ENCODE measurements around the gene CATSPERD. TPM values are rescaled to one million over a fixed set of nuclear protein-coding genes. Genes with fewer than 3 reads are reported as not detected.

Gene CATSPERD
- total RNA-seq, 4 donors from 2014 or later: not detected

DNA sequence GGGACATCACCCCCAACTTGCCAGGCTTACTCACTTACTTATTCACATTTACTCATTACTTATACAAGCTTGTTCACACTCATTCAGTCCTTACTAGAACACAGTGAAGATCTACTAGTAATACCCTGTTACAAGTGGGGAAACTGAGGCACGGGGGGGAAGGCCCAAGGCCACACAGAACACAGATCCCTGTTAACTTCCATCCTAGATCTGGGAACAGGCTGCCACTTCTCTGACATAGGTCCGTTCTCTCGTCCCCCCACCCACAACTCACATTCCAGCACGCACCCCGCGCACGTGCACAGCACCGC lies 83.0 kb downstream of the CATSPERD start:
- DNase-seq (ENCODE audit: low spot score in 2 of 2): no peak
- H3K4me1 ChIP-seq: peaks cover 0 to 41% (median 7%) of the 10 kb centered on the region in 4 donors
- no peaks in the 10 kb centered on the region for H3K9me3 ChIP-seq
- TF ChIP-seq EP300 (IDR thresholded peaks at IDR 0.05): no peak
- no peak for TF ChIP-seq POLR2A (IDR thresholded peaks at IDR 0.05)
- TF ChIP-seq, protein P1, sequence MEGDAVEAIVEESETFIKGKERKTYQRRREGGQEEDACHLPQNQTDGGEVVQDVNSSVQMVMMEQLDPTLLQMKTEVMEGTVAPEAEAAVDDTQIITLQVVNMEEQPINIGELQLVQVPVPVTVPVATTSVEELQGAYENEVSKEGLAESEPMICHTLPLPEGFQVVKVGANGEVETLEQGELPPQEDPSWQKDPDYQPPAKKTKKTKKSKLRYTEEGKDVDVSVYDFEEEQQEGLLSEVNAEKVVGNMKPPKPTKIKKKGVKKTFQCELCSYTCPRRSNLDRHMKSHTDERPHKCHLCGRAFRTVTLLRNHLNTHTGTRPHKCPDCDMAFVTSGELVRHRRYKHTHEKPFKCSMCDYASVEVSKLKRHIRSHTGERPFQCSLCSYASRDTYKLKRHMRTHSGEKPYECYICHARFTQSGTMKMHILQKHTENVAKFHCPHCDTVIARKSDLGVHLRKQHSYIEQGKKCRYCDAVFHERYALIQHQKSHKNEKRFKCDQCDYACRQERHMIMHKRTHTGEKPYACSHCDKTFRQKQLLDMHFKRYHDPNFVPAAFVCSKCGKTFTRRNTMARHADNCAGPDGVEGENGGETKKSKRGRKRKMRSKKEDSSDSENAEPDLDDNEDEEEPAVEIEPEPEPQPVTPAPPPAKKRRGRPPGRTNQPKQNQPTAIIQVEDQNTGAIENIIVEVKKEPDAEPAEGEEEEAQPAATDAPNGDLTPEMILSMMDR (IDR thresholded peaks at IDR 0.05): no peak
- H3K27ac ChIP-seq: no peak overlapping the region
- 2 to 14% methylated on average over 8 of the region's 8 CpGs for WGBS, 2 donors
- peak overlapping the region in 1 of 4 donors; percentile 34 for H3K4me3 ChIP-seq
- H3K36me3 ChIP-seq: no peaks in the 10 kb centered on the region
- peaks cover 3 to 81% of the 10 kb centered on the region in 2 donors for H3K27me3 ChIP-seq

DNA sequence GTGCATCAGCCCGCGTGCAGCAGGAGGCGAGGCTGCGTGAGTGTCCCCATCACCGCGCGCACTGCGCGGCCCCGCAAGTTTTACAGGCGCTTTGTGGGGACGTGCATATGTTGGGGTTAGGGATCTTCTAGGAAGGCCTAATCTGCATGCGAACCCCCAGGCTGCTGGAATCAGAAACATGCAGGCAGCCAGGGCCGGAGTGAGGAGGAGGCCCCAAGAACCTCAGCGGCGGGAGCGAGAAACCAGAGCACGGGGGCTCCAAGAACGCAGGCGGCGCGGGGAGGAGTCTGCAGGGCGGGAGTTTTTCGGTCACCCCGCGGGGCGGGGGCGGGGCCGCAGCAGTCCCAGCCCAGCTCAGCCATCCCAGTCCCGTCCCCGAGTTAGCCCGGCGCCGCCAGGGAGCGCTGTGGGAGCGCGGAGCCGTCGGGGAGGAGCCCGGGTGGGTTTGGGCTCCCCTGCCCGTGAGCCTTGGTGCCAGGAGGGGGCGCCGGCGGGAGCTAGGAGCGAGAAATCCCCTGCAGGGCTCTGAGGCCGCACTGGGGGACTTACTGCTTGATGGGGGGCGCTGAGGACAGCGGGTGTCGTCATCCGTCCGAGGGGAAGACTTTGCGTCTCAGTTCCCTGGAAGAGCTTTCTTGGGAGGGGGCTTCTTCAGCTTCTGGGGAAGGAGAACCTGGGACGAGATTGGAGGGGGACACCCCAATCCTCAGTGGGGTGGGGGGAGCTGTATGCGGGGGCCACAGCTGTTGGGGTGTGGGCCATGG lies 83.5 kb downstream of the CATSPERD start:
- DNase-seq (ENCODE audit: low spot score in 2 of 2): peak; percentile 38 to 63
- Histone ChIP-seq H3K27ac (no peak overlapping the region), H3K27me3 (peaks cover 3 to 79% of the 10 kb centered on the region in 2 donors), H3K36me3 (no peaks in the 10 kb centered on the region), H3K9me3 (no peaks in the 10 kb centered on the region), H3K4me1 (peaks cover 0 to 41% (median 7%) of the 10 kb centered on the region in 4 donors), H3K4me3 (peak overlapping the region in 2 of 4 donors; percentile 12 to 34)
- WGBS, 2 donors: 1 to 4% methylated on average over 29 to 35 of the region's 54 CpGs
- TF ChIP-seq, protein P1 (IDR thresholded peaks at IDR 0.05): peak; percentile 79 to 85 (median 81)
- TF ChIP-seq POLR2A (IDR thresholded peaks at IDR 0.05) (no peak), EP300 (IDR thresholded peaks at IDR 0.05) (no peak)

DNA sequence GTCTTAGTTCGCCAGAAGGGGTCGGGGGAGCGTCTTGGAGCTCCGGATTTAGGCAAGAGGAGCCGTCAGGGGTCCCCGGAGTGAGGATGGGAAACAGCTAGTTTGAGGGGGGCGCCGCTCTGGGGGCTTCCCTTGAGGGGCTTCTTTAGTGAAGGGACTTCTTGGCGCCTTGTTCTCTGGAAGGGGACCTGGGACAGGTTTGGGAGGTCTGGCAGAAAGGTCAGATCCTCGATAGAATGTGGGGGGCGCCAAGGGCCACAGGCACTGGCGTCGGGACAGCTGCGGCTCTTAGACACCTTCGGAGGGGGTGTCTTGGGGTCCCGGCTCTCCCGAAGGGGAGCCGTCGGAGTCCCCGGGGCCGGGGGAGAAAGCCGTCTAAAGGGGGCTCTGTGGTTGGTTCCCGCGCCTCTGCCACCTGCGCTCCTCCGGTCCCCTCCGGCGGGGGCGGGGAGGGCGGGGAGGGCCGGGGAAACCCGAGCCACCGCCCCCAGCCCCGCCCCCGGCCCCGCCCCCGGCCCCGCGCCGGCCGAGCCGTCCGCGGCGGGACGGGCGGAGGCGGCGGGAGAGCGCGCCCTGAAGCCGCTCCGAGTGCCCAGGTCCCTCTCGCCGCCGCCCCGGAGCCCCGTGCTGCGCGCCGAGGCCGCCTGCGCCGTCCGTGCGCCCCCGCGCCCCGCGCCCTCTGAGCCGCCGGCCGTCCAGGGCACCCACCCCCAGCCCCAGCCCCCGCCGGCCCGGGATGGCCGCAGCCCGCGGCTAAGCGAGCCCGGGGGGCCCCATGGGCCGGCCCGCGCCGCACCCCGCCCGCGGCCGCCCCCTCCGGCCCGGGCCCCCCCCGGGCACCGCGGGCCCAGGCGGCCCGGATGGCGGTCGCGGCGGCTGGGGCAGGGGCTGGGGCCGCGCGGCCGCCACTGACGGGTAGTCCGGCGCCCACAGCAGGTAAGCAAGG lies 84.4 kb downstream of the CATSPERD start, which contains the start of gene NRTN:
NRTN (plus strand) TSS at position 552 of the 946 bp plus-strand sequence. CDS start 19,099 bp downstream, outside the sequence.
- no peaks in the 10 kb centered on the region for H3K9me3 ChIP-seq
- H3K4me3 ChIP-seq: peak within 1 kb of the TSS in 3 of 4 donors; percentile 9 to 34 (median 12)
- WGBS, 2 donors: 3 to 4% methylated on average over 22 to 40 of the region's 107 CpGs
- TF ChIP-seq, protein P1 (IDR thresholded peaks at IDR 0.05): no peak
- TF ChIP-seq EP300 (IDR thresholded peaks at IDR 0.05) (no peak), POLR2A (IDR thresholded peaks at IDR 0.05) (no peak)
- peaks cover 3 to 71% of the 10 kb centered on the region in 2 donors for H3K27me3 ChIP-seq
- no peak for DNase-seq (ENCODE audit: low spot score in 2 of 2)
- peaks cover 0 to 40% (median 7%) of the 10 kb centered on the region in 4 donors for H3K4me1 ChIP-seq
- no peaks in the 10 kb centered on the region for H3K36me3 ChIP-seq
- H3K27ac ChIP-seq: no peak within 1 kb of the TSS

DNA sequence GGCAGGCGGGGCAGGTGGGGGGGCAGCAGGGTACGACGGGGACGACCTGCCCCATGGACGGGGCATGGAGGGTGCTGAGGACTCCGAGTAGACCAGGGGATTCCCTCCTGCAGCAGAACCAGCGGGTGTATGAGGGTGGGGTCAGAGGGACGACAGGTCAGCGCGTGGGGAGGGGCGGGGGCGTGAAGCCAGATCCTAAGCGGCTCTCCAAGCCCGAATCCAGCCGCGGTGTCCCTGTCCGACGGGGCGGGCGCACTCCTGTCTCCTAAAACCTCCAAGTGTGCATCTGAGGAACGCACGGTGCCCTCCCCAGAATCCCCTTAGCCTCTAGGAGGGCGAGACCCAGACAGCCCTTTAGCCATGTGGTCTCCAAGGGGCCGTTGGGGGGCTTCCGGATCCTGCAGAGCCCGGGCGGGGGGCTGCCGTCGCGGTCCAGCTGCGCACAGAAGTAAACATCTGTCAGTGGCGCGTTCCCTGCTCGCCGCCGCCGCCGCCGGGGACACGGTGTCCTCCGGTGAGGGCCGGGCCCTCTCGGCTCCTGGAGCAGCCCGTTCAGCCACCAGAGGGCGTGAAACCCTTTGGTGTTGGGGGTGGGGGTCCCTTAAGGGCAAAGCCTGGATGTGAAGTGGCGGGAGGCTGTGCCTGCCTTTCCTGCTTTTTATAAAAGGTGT lies 85.2 kb downstream of the CATSPERD start:
- WGBS, 2 donors: 2 to 6% methylated on average over 13 to 27 of the region's 46 CpGs
- Histone ChIP-seq H3K27ac (no peak overlapping the region), H3K4me1 (peaks cover 0 to 32% (median 6%) of the 10 kb centered on the region in 4 donors), H3K4me3 (peak overlapping the region in 2 of 4 donors; percentile 9 to 16), H3K9me3 (no peaks in the 10 kb centered on the region), H3K36me3 (no peaks in the 10 kb centered on the region), H3K27me3 (peaks cover 3 to 63% of the 10 kb centered on the region in 2 donors)
- TF ChIP-seq EP300 (IDR thresholded peaks at IDR 0.05): no peak
- TF ChIP-seq, protein P1 (IDR thresholded peaks at IDR 0.05): peak; percentile 34 to 57 (median 56)
- DNase-seq (ENCODE audit: low spot score in 2 of 2): peak in 1 of 2 donors; percentile 22
